K562 (cell line): ENCODE results near the gene OR7G1. TPM values are rescaled to one million over a fixed set of nuclear protein-coding genes. Genes with fewer than 3 reads are reported as not detected.

ENCODE experiments used
- BCL6 ChIP-seq: fragments of 250-450 bp; sonication (Bioruptor Pico); IDR thresholded peaks from 2 replicates; pipeline ENCODE4 v1.4.0; 2020
- GTF2B ChIP-seq: IDR thresholded peaks from 2 replicates; pipeline ENCODE4 v1.6.1; 2011; ENCODE audit not compliant: insufficient read length; ENCODE audit errors: extremely low read depth
- HNRNPUL1 ChIP-seq: fragments of 200-400 bp; formaldehyde crosslinking; IDR thresholded peaks from 2 replicates; pipeline ENCODE4 v1.6.1; 2017; ENCODE audit warnings: low read length
- JUNB ChIP-seq: fragments of 450-650 bp; formaldehyde crosslinking; conservative IDR thresholded peaks from 2 replicates; pipeline ENCODE4 v1.4.0; 2020; ENCODE audit warnings: mild to moderate bottlenecking
- JUND ChIP-seq, 2 experiments: IDR thresholded peaks; 2 replicates in 1 of 2; 3 replicates in 1 of 2; pipeline ENCODE4 v1.6.1; 2011; ENCODE audit warnings: borderline replicate concordance in 2 of 2, low read depth in 2 of 2, low read length in 2 of 2, improper control_type of control experiment in 1 of 2, missing biosample characterization in 1 of 2, missing genetic modification characterization in 1 of 2, missing genetic modification reagents in 1 of 2
- KDM2B ChIP-seq: fragments of 250-450 bp; sonication (Bioruptor Pico); IDR thresholded peaks from 2 replicates; pipeline ENCODE4 v1.8.0; 2021; ENCODE audit warnings: mild to moderate bottlenecking, moderate library complexity
- MAX ChIP-seq: sonication (generic); formaldehyde crosslinking; IDR thresholded peaks from 2 replicates; pipeline ENCODE4 v1.9.0; 2022; ENCODE audit warnings: mild to moderate bottlenecking, missing genetic modification reagents
- NR2C1 ChIP-seq, 2 experiments: fragments of 450-650 bp; IDR thresholded peaks; 2 replicates each; pipeline ENCODE4 v1.6.1; 2017; ENCODE audit warnings: mild to moderate bottlenecking in 2 of 2, antibody characterized with exemption in 1 of 2, inconsistent platforms in 1 of 2, missing compliant biosample characterization in 1 of 2, missing genetic modification characterization in 1 of 2
- PHB ChIP-seq: fragments of 250-450 bp; sonication (Bioruptor Pico); IDR thresholded peaks from 2 replicates; pipeline ENCODE4 v1.5.0; 2021
- PKNOX1 ChIP-seq: fragments of 450-650 bp; IDR thresholded peaks from 2 replicates; pipeline ENCODE4 v1.6.1; 2016
- PRPF4 ChIP-seq: fragments of 200-400 bp; formaldehyde crosslinking; IDR thresholded peaks from one replicate; pipeline ENCODE4 v1.6.1; 2017; ENCODE audit warnings: low read length, low read depth, mild to moderate bottlenecking; ENCODE audit not compliant: insufficient read depth, poor library complexity, severe bottlenecking
- STAT5A ChIP-seq: IDR thresholded peaks from 2 replicates; pipeline ENCODE4 v1.6.1; 2012; ENCODE audit warnings: low read length, inconsistent platforms, borderline replicate concordance
- SUPT5H ChIP-seq: fragments of 450-650 bp; IDR thresholded peaks from 2 replicates; pipeline ENCODE4 v1.6.1; 2016
- polyA plus RNA-seq, 8 experiments: library from polyadenylated mRNA; depleted of rRNA in 4 of 8; stranded (reverse) in 5 of 8; unstranded in 3 of 8; fragments of >200 nt; fragmentation: Nextera tagmentation in 2 of 8; fragmentation: Illumina TruSeq in 1 of 8; extraction: Ambion mirVana in 2 of 8; extraction: Trizol in 1 of 8; gene quantifications; 2 replicates each; pipeline versions ENCODE4 v1.2.1 to v1.2.3, GENCODE V29; 2011 to 2014; ENCODE audit warnings: inconsistent platforms in 1 of 8, missing spikeins in 1 of 8
- total RNA-seq, 7 experiments: library from RNA; depleted of rRNA in 6 of 7; stranded (reverse); fragments of >200 nt in 6 of 7; fragmentation: Illumina TruSeq in 2 of 7; extraction: Trizol in 2 of 7; gene quantifications; 2 replicates each; pipeline versions ENCODE4 v1.2.1 to v1.2.3, GENCODE V29; 2011 to 2021; ENCODE audit warnings: low replicate concordance in 1 of 7
- TF ChIP-seq, protein P1 (sequence below): sonication (generic); formaldehyde crosslinking; IDR thresholded peaks from 2 replicates; pipeline ENCODE4 v1.8.0; 2022; ENCODE audit warnings: missing genetic modification reagents, mild to moderate bottlenecking, borderline replicate concordance

OR7G1 gene
- total and polyA plus RNA-seq, 9 of the 15 experiments (the other 6 are each of a cell fraction or from before 2014, with no cell fraction given), result not detected

DNA sequence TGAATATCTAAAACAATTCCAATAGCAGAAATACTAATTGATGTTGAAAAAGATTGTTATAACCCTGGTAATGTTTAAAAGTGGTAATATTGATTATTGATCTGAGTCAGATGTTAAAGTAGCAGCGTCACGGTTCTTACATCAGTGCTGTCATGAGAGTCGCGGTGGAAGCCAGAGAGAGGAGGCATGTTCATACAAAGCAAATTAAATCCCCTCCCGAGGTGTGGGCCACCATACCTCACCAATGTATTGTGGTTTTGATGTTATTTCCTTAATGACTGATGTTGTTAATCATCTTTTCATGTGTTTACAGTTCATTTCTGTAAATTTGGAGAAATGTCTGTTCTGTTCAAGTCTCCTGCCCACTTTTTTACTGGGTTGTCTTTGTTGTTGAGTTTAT lies 35.8 kb upstream of the OR7G1 start (continued):
- TF ChIP-seq GTF2B (no peak), SUPT5H (no peak), NR2C1 (IDR thresholded peaks at IDR 0.05) (no peak), NR2C1 (tag; IDR thresholded peaks at IDR 0.05) (no peak), BCL6 (CRISPR knock-in tag) (no peak), HNRNPUL1 (no peak), PRPF4 (no peak), STAT5A (no peak), PHB (CRISPR knock-in tag) (no peak), MAX (CRISPR knock-in tag) (no peak), JUND (IDR thresholded peaks at IDR 0.05; ENCODE audit: borderline replicate concordance, low read depth, low read length) (no peak), JUND (tag; IDR thresholded peaks at IDR 0.05; ENCODE audit: borderline replicate concordance, low read depth, low read length) (no peak), JUNB (CRISPR knock-in tag) (no peak), KDM2B (CRISPR knock-in tag) (no peak), PKNOX1 (no peak)
- TF ChIP-seq, protein P1, sequence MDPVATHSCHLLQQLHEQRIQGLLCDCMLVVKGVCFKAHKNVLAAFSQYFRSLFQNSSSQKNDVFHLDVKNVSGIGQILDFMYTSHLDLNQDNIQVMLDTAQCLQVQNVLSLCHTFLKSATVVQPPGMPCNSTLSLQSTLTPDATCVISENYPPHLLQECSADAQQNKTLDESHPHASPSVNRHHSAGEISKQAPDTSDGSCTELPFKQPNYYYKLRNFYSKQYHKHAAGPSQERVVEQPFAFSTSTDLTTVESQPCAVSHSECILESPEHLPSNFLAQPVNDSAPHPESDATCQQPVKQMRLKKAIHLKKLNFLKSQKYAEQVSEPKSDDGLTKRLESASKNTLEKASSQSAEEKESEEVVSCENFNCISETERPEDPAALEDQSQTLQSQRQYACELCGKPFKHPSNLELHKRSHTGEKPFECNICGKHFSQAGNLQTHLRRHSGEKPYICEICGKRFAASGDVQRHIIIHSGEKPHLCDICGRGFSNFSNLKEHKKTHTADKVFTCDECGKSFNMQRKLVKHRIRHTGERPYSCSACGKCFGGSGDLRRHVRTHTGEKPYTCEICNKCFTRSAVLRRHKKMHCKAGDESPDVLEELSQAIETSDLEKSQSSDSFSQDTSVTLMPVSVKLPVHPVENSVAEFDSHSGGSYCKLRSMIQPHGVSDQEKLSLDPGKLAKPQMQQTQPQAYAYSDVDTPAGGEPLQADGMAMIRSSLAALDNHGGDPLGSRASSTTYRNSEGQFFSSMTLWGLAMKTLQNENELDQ, result no peak
